ENCODE results near the gene ATP2A3. TPM values are rescaled to one million over a fixed set of nuclear protein-coding genes. Genes with fewer than 3 reads are reported as not detected.
"Not testable (repeated sequence)": the region's sequence is repeated elsewhere in the genome, so short reads cannot be mapped to it uniquely, and the experiment has no call there.

The ATP2A3 gene
- total RNA-seq, 2 donors from 2014 or later: 8.6 to 12.0 TPM

DNA sequence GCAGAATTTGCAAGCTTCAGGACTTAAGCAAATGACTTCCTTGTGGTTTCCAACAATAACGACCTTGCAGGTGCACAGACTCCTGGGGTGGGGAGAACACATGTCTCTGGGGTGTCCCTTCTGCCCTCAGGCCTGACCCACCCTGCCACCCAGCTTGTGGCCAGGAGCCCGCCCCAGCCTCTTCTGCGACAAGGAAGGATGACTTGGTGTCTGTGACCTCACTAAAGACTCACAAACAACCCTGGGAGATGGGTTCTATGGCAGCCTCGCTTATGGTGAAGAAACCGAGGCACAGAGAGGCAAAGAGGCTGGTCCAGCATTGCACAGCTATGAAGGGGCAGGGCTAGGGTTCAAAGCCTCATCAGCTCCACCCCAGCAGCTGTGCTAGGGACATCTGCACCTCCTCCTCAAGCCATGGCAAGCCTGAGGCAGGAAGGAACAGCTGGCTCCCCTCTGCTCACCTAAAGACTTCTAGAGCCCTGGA is 2.6 kb downstream of the ATP2A3 start:
- no peak for ATAC-seq
- intact Hi-C loops (cut with DNase I): no loop called here
- DNase-seq: no peak

DNA sequence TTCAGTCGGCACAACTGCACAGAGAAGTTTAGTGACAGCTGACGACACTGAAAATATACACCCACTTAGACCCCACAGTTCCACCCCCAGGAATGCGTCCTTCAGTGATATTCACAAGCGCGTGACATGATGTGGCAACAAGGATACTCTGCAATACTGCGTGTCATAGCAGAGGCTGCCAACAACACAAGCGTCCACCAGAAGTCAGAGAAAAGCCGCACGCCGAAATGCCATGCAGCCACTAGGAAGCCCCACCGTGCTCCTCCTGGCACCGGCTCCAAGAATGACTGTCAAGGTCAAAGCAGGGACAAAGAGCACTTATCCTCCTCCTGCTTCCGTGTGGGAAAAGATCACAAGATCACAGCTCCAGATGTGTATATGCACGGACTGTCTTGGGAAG is 3.5 kb downstream of the ATP2A3 start:
- DNase-seq (peak; percentile 66), ATAC-seq (peak; percentile 11 to 22)
- intact Hi-C loops (cut with DNase I): no loop called here

DNA sequence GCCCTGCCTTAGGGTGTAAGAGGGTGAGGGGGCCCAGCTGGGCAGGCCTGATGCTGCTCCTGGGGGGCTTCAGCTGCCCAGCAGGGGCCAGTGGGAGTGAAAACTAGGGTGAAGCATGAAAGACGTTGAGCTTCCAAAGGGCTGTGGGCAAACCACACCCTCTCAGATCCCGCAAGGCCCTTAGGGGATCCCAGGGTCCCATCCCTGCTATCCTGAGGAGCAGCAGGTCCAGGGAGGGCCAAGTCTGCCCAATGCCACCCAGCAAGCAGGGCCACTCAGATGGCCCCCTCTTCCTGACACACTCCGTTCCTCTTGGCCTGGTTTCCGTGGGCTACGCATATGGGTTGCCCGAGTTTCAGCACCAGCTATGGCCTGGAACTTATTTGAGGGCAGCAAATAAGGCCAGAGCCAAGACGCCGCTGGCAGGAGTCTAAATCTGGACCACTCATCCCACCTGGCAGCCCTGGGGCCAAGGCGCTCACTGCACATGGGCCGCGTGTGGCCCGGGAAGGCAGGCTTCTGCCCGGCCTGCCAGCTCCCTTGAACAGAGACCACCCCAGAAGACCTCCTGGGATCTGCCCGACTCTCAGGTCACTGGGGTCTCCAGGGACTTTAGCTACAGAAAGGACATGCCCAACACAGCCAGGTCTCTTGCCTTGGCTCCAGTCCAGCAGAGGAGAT is 4.2 kb downstream of the ATP2A3 start:
- DNase-seq (no peak), ATAC-seq (no peak)
- intact Hi-C loops (cut with DNase I): no loop called here

DNA sequence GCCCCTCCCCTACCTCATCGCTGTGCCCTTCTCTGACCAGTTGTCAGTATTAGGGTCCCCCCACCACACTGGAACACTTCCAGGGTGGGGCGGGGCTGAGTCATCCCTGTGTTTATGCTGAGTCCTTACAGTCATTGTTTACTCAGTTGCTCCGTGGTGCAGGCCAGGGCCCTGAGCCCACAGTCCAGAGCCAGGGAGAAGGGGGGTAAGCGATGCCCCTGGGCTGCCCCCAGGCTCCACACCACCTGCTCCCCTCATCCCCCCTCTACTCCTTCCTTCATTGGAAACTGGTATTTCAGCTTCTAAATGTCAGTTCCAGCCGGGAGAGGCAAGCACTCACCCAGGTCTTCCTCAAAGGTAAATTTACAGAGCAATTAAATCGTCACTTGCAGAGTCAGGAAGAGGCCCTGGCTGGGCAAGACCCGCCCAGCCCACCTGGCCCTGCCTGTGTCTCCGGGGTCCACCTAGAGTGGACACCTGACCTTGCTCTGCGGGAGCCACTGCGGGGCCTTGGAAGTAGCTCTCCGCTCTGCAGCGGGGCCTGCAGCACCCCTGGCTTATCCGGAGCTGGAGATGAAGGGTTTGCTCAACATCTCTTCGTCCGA is 4.8 kb downstream of the ATP2A3 start:
- ATAC-seq (no peak), DNase-seq (no peak)
- intact Hi-C loops (cut with DNase I): no loop called here

DNA sequence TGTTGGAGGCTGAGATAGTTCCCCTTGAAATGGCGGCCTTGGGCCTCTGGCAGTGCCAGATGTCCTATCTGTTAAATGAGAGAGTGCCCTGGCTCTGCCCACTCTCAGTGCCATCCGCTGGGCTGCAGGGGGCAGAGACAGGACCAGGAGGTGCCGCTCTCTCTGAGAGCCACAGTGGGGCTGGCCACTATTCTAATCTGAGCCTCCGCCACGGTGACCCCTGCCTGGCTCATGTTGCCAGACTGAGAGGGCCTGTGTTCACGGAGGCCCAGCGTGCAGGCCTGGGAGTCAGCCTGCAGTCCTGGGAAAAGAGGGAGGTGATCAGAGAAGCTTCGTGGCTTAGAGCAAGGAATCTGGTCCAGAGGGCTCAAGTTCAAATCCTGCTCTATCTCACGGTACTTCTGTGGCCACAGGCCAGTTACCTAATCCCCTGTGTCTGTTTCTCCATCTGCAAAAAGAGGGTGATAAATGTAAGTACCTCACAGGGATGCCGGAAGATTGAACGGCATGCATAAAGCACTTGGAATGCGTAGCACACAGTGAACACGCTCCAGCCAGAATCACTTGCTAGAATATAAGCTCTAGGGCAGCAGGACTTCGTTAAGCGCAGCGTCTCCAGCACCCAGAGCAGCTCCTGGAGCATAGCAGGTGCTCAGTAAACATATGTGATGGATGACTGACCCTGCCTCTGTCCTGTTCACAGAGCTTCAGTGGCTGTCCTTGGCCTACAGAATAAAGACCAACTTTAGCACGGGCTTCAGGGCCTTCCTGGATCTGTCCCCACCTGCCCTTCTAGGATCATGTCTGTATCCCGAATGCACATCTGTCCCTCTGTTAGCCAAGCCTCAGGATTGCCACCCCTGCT is 6.3 kb downstream of the ATP2A3 start:
- intact Hi-C loops (cut with DNase I): no loop called here
- DNase-seq (no peak), ATAC-seq (no peak)

DNA sequence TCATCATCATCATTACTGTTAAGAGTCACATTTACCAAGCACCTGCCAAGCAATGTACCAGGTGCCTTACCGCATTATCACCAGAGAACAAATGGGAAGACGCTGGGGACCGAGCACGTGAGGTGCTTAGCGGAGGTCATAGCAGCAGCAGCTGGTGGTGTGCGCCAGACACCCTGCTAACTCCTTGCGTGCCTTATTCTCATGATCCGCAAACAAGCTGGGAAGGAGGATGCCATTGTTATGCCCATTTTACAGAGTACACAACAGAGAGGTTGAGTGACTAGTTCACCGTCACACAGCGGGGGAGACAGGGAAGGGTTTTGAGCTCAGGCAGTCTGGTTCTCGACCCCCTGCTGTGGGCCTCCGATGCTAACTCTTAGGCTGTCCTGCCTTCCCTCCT is 7.3 kb downstream of the ATP2A3 start:
- intact Hi-C loops (cut with DNase I): no loop called here
- ATAC-seq (no peak), DNase-seq (no peak)

DNA sequence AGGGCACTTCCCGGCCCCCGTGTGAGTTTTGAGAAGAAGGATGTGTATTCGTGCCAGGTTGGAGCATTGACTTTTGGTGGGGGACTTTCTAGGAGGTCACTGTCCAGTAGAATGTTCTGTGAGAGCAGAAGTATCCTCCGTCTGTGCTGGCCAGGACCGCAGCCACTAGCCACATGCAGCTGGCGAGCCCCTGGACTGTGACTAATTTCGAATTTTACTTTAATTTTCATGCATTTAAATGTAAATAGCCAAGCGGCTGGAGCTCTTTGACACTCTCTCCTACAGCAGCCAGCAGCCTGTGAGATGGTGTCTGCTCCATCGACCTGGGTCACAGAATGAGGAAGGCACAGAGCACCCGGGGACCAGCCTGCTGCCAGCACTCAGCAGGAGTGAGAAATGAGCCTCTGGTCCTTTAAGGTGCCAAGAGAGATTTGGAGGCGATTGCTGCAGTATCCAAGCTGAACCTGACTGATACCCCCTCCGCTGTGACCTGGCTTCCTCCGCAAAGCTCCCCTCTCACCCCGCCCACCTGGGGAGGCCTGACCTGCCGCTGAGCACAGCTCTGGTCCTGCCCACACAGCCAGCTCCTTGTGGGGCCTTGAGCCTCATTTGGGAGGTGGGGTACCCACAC is 7.8 kb downstream of the ATP2A3 start:
- ATAC-seq (no peak), DNase-seq (no peak)
- intact Hi-C loops (cut with DNase I): no loop called here

DNA sequence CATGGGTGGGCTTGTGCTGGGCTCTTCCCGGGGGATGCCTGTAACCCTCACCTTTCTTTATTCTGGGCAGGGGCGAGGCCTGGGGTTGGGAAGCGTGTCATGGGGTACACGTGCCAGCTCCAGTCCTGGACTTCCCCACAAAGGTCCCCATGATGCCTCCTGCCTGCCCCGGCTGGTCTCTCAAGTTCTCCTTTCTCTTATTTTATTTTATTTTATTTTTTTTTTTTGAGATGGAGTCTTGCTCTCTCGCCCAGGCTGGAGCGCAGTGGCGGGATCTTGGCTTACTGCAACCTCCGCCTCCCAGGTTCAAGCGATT is 8.6 kb downstream of the ATP2A3 start:
- intact Hi-C loops (cut with DNase I): no loop called here
- no peak for ATAC-seq

DNA sequence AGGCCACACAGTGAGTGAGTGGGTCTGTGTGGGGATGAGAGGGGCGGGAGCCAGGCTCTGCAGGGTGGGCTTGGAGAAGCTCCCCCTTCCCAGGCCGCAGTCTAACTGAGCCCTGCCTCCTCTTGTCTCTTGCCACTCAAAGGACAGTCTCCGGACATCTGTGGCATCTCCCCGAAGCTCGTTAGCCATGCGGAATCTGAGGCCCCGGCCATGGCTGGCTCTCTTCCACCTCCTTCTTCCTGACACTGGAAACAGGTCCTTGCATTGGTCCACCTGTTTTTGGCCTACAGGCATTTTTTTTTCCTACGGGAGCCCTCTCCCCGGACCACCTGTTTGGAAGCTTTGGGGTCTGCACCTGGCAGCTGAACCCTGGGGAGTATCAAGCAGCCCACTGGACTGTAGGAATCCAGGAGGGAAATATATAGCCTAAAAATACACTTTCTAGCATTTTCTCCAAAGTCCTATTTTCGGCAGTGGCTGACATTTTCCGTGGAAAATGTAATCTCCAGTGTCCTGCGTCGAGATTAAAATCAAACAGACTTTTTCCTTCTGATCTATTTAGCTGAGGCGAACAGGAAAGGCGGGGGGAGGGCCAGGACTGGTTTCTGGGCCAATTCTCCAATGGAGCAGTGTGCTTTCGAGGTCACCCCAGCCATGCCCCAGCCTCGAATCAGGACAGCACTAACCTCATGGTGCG is 9.1 kb downstream of the ATP2A3 start:
- DNase-seq: no peak
- intact Hi-C loops (cut with DNase I): no loop called here
- ATAC-seq: no peak

More for the DNA sequence above, 8.6 kb downstream of the ATP2A3 start:
- DNase-seq: no peak

DNA sequence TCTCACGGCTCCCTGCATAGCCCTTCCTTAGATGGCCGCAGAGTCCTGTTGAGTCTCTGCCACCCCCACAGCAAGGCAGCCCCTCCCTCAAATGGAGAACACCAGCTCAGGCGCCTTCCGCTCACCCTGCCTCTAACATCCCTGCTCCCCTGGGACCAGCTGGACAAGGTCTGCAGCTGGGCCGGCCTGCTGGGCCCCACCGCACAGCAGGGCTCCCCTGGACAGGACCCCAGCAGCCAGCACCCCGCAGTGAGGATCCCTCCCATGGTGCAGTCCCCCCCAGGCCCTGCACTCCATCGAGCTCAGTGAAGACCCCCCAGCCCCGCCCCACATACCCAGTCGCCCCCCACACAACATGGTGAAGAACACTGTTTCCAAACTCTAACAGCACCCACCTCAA is 10.2 kb downstream of the ATP2A3 start:
- intact Hi-C loops (cut with DNase I): no loop called here
- ATAC-seq (no peak), DNase-seq (no peak)

DNA sequence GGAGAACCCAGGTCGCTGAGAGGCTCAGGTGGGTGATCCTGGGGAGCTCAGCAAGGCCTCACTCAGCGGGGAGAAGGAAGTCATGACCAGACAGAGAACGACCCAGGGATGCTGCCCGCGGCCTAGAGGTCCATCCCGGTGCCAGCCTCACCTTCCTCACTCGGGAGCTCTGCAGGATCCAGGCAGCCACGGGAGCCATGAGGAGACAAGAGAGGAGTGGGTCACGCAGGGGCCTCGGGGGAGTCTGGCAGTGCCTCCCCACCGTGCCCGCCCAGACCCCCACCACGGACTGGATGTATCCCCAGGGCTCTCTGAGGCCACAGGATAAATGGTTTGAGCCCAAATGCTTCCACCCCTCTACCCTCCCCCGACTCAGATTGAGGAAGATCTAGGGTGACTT is 10.7 kb downstream of the ATP2A3 start:
- no peak for DNase-seq
- no peak for ATAC-seq
- intact Hi-C loops (cut with DNase I): no loop called here

DNA sequence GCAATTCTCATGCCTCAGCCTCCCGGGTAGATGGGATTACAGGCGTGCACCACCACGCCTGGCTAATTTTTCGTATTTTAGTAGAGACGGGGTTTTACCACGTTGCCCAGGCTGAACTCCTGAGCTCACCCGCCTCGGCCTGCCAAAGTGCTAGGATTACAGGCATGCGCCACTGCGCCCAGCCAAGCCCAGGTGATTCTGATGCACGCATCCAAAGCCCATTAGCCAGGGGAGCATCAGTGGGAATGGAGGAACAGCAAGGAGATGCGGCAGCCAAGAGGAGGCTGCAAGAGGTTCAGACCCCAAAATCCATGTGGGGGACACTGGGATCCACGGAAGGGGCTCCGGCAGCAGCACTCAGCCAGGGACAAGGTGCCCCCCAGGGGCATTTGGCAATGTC is 12.1 kb downstream of the ATP2A3 start:
- DNase-seq (no peak), ATAC-seq (no peak)
- intact Hi-C loops (cut with DNase I): no loop called here

DNA sequence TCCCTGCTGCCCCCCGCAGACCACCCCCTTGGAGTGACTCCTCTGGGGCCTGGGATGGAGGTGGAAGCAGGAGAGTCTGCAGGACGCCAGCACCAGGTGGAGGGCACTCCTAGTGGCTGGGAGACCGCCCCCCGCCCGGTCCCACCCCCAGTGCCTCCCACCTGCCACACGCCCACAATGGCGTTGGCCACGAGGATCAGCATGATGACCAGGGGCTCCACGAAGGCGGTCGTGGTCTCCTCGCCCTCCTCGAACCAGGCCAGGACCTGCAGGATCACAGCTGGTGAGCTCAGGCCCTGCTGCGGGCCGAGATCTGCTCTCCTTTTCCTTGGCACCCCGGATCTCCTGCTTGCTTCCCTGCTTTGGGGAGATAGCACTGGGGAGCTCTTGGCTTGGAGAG is 12.8 kb downstream of the ATP2A3 start:
- DNase-seq (no peak), ATAC-seq (no peak)
- intact Hi-C loops (cut with DNase I): no loop called here

DNA sequence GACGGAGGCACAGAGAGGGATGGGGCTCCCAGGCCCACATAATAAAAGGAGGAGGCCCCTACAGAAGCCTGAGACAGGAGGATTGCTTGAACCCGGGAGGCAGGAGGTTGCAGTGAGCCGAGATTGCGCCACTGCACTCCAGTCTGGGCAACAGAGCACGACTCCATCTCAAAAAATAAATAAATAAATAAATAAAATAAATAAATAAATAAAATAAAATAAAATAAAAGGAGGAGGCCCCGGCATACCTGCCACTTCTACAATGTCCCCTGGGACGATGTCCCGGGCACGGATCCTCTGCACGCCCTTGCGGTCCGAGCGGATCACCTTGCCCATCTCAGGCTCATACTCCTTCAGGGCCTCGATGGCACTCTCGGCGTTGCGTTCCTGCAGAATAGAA is 13.2 kb downstream of the ATP2A3 start:
- ATAC-seq: no peak
- intact Hi-C loops (cut with DNase I): no loop called here
- no peak for DNase-seq

DNA sequence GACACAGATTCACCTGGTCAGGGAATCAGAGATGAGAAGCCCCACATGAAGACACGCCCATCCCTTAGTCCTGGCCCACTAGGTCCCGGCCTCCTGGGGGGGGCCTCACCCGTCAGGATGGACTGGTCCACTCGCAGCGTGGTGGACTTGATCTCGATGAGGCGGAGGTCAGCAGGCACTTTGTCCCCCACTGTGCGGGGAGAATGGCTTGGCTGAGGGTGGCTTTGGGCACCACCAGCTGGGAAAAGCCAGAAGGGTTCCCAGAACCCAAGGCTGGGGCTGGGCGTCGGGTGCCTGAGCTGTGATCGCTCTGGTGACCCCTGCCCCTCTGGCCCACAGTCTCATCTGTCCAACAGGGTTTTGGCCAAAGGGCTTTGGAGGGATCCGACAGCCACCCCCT is 13.7 kb downstream of the ATP2A3 start:
- intact Hi-C loops (cut with DNase I): no loop called here
- no peak for DNase-seq
- ATAC-seq: no peak

DNA sequence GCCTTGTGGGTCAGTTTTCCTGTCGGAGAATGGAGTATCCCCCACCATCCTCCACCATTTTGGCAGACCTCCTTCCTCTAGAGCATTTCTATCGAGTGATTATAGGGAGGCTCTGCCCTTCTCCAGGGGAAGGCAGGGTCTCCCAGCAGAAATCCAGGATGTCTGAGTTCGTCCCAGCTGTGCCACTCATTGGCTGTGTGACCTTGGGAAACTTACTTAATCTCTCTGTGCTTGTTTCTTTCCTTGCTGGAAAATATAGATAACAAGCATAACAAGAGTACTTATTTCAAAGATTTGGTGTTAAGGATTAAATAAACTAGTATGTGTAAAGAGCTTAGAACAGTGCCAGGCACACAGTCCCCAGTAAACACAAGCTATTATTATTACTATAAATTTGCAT is 14.8 kb downstream of the ATP2A3 start:
- ATAC-seq: no peak
- no peak for DNase-seq
- intact Hi-C loops (cut with DNase I): no loop called here

DNA sequence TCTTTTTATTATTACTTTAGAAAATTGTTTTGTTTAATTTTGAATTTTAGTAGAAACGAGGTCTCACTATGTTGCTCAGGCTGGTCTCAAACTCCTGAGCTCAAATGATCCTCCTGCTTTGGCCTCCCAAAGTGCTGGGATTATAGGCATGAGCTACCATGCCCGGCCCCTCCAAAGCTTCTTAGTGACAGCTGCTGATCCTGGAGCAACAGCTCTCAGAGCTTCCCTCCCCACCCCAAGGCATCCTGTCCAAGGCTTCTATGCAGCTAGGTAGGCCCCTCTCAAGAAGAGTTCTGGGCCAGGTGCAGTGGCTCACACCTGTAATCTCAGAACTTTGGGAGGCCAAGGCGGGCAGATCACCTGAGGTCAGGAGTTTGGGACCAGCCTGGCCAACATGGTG is 15.7 kb downstream of the ATP2A3 start:
- intact Hi-C loops (cut with DNase I); DNase-seq; ATAC-seq: not testable (repeated sequence)

DNA sequence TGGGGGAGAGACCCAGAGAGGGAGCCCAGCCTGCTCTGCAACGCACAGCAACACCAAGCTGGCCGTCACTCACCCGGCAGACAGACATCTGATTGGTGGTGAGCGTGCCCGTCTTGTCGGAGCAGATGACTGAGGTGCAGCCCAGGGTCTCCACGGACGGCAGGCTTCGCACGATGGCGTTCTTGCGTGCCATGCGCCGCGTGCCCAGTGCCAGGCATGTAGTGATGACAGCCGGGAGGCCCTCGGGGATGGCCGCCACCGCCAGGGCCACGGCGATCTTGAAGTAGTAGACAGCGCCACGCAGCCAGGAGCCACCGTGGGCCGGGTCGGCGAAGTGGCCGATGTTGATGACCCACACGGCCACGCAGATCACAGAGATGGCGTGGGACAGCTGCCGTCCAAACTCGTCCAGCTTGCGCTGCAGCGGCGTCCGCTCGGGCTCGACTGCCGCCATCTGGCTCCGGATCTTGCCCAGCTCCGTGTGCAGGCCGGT is 16.9 kb downstream of the ATP2A3 start:
- DNase-seq: no peak
- intact Hi-C loops (cut with DNase I): no loop called here
- ATAC-seq: no peak

DNA sequence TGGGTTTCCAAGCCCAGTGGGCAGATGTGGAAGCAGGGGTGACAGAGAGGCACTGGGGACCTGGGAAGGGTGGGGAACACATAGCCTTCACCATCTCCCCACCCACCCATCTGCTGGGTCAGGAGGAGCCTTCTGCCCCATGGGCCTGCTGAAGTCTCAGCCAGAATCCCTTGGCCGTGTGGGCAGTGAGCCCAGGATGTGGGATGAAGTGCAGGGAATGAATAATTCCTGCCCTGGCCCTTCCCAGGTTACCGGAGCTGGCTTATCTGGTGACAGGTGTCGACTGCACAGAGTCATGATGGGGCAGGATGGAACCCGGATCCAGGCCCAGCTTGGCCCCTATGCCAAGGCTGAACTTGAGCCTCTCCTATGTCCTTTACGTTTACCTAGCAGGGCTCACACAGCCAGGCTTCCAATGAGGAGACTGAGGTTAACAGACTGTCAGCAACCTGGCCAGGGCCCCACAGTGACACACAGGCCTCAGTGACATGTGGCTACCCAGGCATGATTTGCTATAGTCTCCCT is 17.5 kb downstream of the ATP2A3 start:
- DNase-seq (no peak), ATAC-seq (no peak)
- intact Hi-C loops (cut with DNase I): no loop called here
